DND-41 (cell line): ENCODE measurements around the gene SETDB2.
A peak's percentile ranks its signal among the peaks of the same experiment; 100 is the strongest.

Experiments used
- ATAC-seq: fragments of 200-7000 bp; cut with Tn5 transposase; 3 replicates; pipeline ENCODE4 v1.9.1; 2021; ENCODE audit warnings: low read depth; ENCODE audit not compliant: insufficient read depth
- DNase-seq: peaks from one replicate; pipeline ENCODE4 v3.0.0-alpha.2; 2020
- H2AFZ ChIP-seq: 2 replicates; pipeline ENCODE4 v1.6.0; 2012; ENCODE audit warnings: low read depth, low read length
- H3K27ac ChIP-seq: 2 replicates; pipeline ENCODE4 v1.5.1; 2012; ENCODE audit warnings: low read length, inconsistent platforms
- H3K27me3 ChIP-seq: fragments of 200-600 bp; sonication (generic); 2 replicates; pipeline ENCODE4 v1.6.0; 2012; ENCODE audit warnings: low read length, mild to moderate bottlenecking, inconsistent platforms; ENCODE audit not compliant: insufficient read depth, poor library complexity
- H3K36me3 ChIP-seq: 2 replicates; pipeline ENCODE4 v1.5.1; 2012; ENCODE audit warnings: low read length, inconsistent platforms; ENCODE audit not compliant: insufficient read depth
- H3K4me1 ChIP-seq: 2 replicates; pipeline ENCODE4 v1.5.1; 2012; ENCODE audit warnings: mild to moderate bottlenecking, low read length; ENCODE audit not compliant: insufficient read depth
- H3K4me2 ChIP-seq: 2 replicates; pipeline ENCODE4 v1.6.0; 2012; ENCODE audit warnings: mild to moderate bottlenecking, moderate library complexity, low read length, inconsistent platforms; ENCODE audit not compliant: insufficient read depth
- H3K4me3 ChIP-seq, 2 experiments: fragments of 200-600 bp in 1 of 2; shearing (Covaris generic) in 1 of 2; 2 replicates each; pipeline ENCODE4 v1.5.1; 2012 to 2016; ENCODE audit warnings: inconsistent platforms in 2 of 2, low read length in 2 of 2, mild to moderate bottlenecking in 2 of 2, low read depth in 1 of 2, moderate library complexity in 1 of 2
- H3K79me2 ChIP-seq: 2 replicates; pipeline ENCODE4 v1.6.0; 2012; ENCODE audit warnings: low read length, inconsistent platforms; ENCODE audit not compliant: insufficient read depth
- H3K9ac ChIP-seq: 2 replicates; pipeline ENCODE4 v1.6.0; 2012; ENCODE audit warnings: low read depth, mild to moderate bottlenecking, inconsistent platforms, low read length, moderate library complexity
- H3K9me3 ChIP-seq: 2 replicates; pipeline ENCODE4 v1.5.1; 2012; ENCODE audit warnings: low read length, moderate library complexity, mild to moderate bottlenecking, inconsistent platforms; ENCODE audit not compliant: insufficient read depth, severe bottlenecking
- H4K20me1 ChIP-seq: 2 replicates; pipeline ENCODE4 v1.6.0; 2012; ENCODE audit warnings: low read length; ENCODE audit not compliant: insufficient read depth
- CTCF ChIP-seq: IDR thresholded peaks from 2 replicates; pipeline ENCODE4 v1.5.1; 2012; ENCODE audit warnings: borderline replicate concordance, low read length, moderate library complexity, mild to moderate bottlenecking; ENCODE audit not compliant: poor library complexity, severe bottlenecking; ENCODE audit errors: extremely low read depth
- EZH2 ChIP-seq: IDR thresholded peaks from 3 replicates; pipeline ENCODE4 v1.6.1; 2012; ENCODE audit warnings: borderline replicate concordance, low read depth, mild to moderate bottlenecking, moderate library complexity, low read length, inconsistent platforms; ENCODE audit not compliant: severe bottlenecking

Gene SETDB2

GRCh38 chr13:49443704-49444523 lies at the start of gene SETDB2, which contains the start of gene CAB39L:
SETDB2 (plus strand) TSS chr13:49444274; CDS start chr13:49451894, 7,620 bp downstream.
CAB39L (minus strand) TSS chr13:49444064; CDS start chr13:49382910, 61,154 bp downstream.
- H3K4me3 ChIP-seq = peak within 1 kb of the TSS; percentile 58 to 84
- ATAC-seq (peak; percentile 92), DNase-seq (peak; percentile 99)
- H3K4me1 ChIP-seq = peaks cover 45% of the 10 kb centered on the region
- H3K79me2 ChIP-seq = peaks cover 42% of the 10 kb centered on the region
- peak within 1 kb of the TSS; percentile 96 for H3K27ac ChIP-seq
- H3K9ac ChIP-seq = peak within 1 kb of the TSS; percentile 72
- H3K4me2 ChIP-seq = peak within 1 kb of the TSS; percentile 79
- no peaks in the 10 kb centered on the region for H3K27me3 ChIP-seq
- TF ChIP-seq EZH2 = no peak
- peak; percentile 63 for TF ChIP-seq CTCF
- H3K9me3 ChIP-seq = no peaks in the 10 kb centered on the region
- no peaks in the 10 kb centered on the region for H3K36me3 ChIP-seq
- peak within 1 kb of the TSS; percentile 96 for H2AFZ ChIP-seq
- H4K20me1 ChIP-seq = no peaks in the 10 kb centered on the region

- TF ChIP-seq CTCF (no peak), EZH2 (no peak)
- Histone ChIP-seq H3K79me2 (no peaks in the 10 kb centered on the region), H3K27ac (no peak overlapping the region)
Measured at GRCh38 chr13:49395451-49395865, 48.6 kb upstream of the SETDB2 start.

GRCh38 chr13:49395878-49396380 lies 48.1 kb upstream of the SETDB2 start:
- ATAC-seq (no peak), DNase-seq (no peak)
- no peak overlapping the region for H3K4me2 ChIP-seq
- no peaks in the 10 kb centered on the region for H3K9me3 ChIP-seq
- no peaks in the 10 kb centered on the region for H4K20me1 ChIP-seq
- no peak overlapping the region for H3K9ac ChIP-seq
- no peak overlapping the region for H3K27ac ChIP-seq
- H3K79me2 ChIP-seq = no peaks in the 10 kb centered on the region
- no peaks in the 10 kb centered on the region for H3K4me1 ChIP-seq
- H3K4me3 ChIP-seq = no peak overlapping the region
- TF ChIP-seq EZH2 (no peak), CTCF (no peak)
- H2AFZ ChIP-seq = no peak overlapping the region
- H3K36me3 ChIP-seq = no peaks in the 10 kb centered on the region
- no peaks in the 10 kb centered on the region for H3K27me3 ChIP-seq

More at GRCh38 chr13:49395451-49395865, 48.6 kb upstream of the SETDB2 start:
- Histone ChIP-seq H3K9me3 (no peaks in the 10 kb centered on the region), H3K4me1 (no peaks in the 10 kb centered on the region), H3K27me3 (no peaks in the 10 kb centered on the region), H3K36me3 (no peaks in the 10 kb centered on the region), H3K9ac (no peak overlapping the region), H4K20me1 (no peaks in the 10 kb centered on the region), H2AFZ (no peak overlapping the region), H3K4me2 (no peak overlapping the region), H3K4me3 (no peak overlapping the region)
- DNase-seq (no peak), ATAC-seq (no peak)
